Mammary epithelial cell (primary cell): ENCODE measurements around the gene ZNF77.

Experiments
- CTCF ChIP-seq, 2 donors: IDR thresholded peaks in 1 of 2; conservative IDR thresholded peaks in 1 of 2; 2 replicates each; pipeline ENCODE4 v1.5.1; 2011 to 2012; ENCODE audit warnings: inconsistent platforms in 2 of 2, low read length in 2 of 2, mild to moderate bottlenecking in 2 of 2, control low read depth in 1 of 2, low read depth in 1 of 2; ENCODE audit not compliant: insufficient read depth in 1 of 2; ENCODE audit errors: extremely low read depth in 1 of 2
- EZH2 ChIP-seq: IDR thresholded peaks from 2 replicates; pipeline ENCODE4 v1.6.1; 2012; ENCODE audit warnings: low read length, inconsistent platforms, borderline replicate concordance

GRCh38 chr19:2906631-2907195, 38.1 kb downstream of the ZNF77 start:
- TF ChIP-seq CTCF (conservative IDR thresholded peaks at IDR 0.05 in 1 of 2, IDR thresholded peaks at IDR 0.05 in 1 of 2; ENCODE audit: extremely low read depth in 1 of 2, insufficient read depth in 1 of 2, low read depth in 1 of 2, low read length in 2 of 2) (no peak), EZH2 (no peak)
